Measurements from ENCODE around the gene FAM107B. TPM values are rescaled to one million over a fixed set of nuclear protein-coding genes. Genes with fewer than 3 reads are reported as not detected.

The FAM107B gene
- total and polyA plus RNA-seq, 2 donors (not counting 3 experiments of a cell fraction or from before 2014, with no cell fraction given): 39.2 to 176 TPM

- POLR2A ChIA-PET: interaction anchor here (0.7 kb wide), 1 partner anchor 10 kb away, joined by 3 read pairs; no protein-coding TSS in a partner anchor
- Histone ChIP-seq H3K4me3 (replicated peaks in 1 of 3; ENCODE audit: insufficient read depth in 1 of 3, low read depth in 1 of 3, low read length in 3 of 3) (peak overlapping the region in 1 of 3 experiments; percentile 93), H3K9me3 (replicated peaks; ENCODE audit: control insufficient read depth, insufficient read depth, low read length) (no peaks in the 10 kb centered on the region), H2AFZ (ENCODE audit: low read depth, low read length) (no peak overlapping the region), H3K9me1 (replicated peaks; ENCODE audit: control insufficient read depth, extremely low read depth, insufficient read depth, low read length) (no peaks in the 10 kb centered on the region), H4K20me1 (replicated peaks; ENCODE audit: control insufficient read depth, extremely low read depth, insufficient read depth, low read length) (peaks cover 5% of the 10 kb centered on the region), H3K36me3 (ENCODE audit: control insufficient read depth in 2 of 2, extremely low read depth in 1 of 2, insufficient read depth in 2 of 2, low read length in 2 of 2) (peaks cover 16 to 18% of the 10 kb centered on the region in 2 experiments), H3K4me2 (ENCODE audit: insufficient read depth, low read length) (peak overlapping the region; percentile 98), H3K79me2 (ENCODE audit: control insufficient read depth, insufficient read depth, low read length) (peaks cover 75% of the 10 kb centered on the region), H3K27me3 (ENCODE audit: control insufficient read depth in 2 of 2, insufficient read depth in 2 of 2, low read length in 2 of 2) (no peaks in the 10 kb centered on the region), H3K27ac (ENCODE audit: insufficient read depth, low read depth, low read length) (peak overlapping the region; percentile 16), H3K4me1 (ENCODE audit: control insufficient read depth, extremely low read depth, insufficient read depth, low read length) (peaks cover 27% of the 10 kb centered on the region), H3K9ac (replicated peaks; ENCODE audit: extremely low read depth, insufficient read depth, low read length) (peak overlapping the region; percentile 22)
- intact Hi-C loops (cut with micrococcal nuclease) (loop anchor here (5.0 to 10.0 kb wide), 3 partner anchors 49 to 353 kb away; partner anchors contain the start of genes DCLRE1C and MEIG1), dilution Hi-C loops (cut with MboI; ENCODE audit: extremely low pct_ligation_motif_present, low sequenced_read_pairs) (no loop called here)
- BruUV-seq (replicated peaks): no TSS peak
- CTCF ChIA-PET: interaction anchor here (0.6 to 1.9 kb wide), 6 partner anchors 12 to 238 kb away, joined by 3 to 9 read pairs (median 4); no protein-coding TSS in a partner anchor
- DNase-seq (ENCODE audit: low read depth, low spot score): no peak
- TF ChIP-seq POLR2AphosphoS5 (IDR thresholded peaks at IDR 0.05; ENCODE audit: insufficient read depth, low read depth, low read length): peak; percentile 3
- no peak for TF ChIP-seq GATA2 (IDR thresholded peaks at IDR 0.05; ENCODE audit: insufficient read depth, insufficient read length, low read depth, low read length)
- FAIRE-seq: no peak
Observed at GRCh38 chr10:14601326-14601725, 173.4 kb downstream of the FAM107B start.

GRCh38 chr10:14600065-14600464, 174.6 kb downstream of the FAM107B start:
- FAIRE-seq: no peak
- Histone ChIP-seq H3K9me3 (replicated peaks; ENCODE audit: control insufficient read depth, insufficient read depth, low read length) (no peaks in the 10 kb centered on the region), H4K20me1 (replicated peaks; ENCODE audit: control insufficient read depth, extremely low read depth, insufficient read depth, low read length) (peaks cover 5% of the 10 kb centered on the region), H3K79me2 (ENCODE audit: control insufficient read depth, insufficient read depth, low read length) (peaks cover 88% of the 10 kb centered on the region), H3K4me1 (ENCODE audit: control insufficient read depth, extremely low read depth, insufficient read depth, low read length) (peaks cover 17% of the 10 kb centered on the region), H3K27ac (ENCODE audit: insufficient read depth, low read depth, low read length) (no peak overlapping the region), H3K36me3 (ENCODE audit: control insufficient read depth in 2 of 2, extremely low read depth in 1 of 2, insufficient read depth in 2 of 2, low read length in 2 of 2) (peaks cover 18% of the 10 kb centered on the region in 2 experiments), H3K9me1 (replicated peaks; ENCODE audit: control insufficient read depth, extremely low read depth, insufficient read depth, low read length) (no peaks in the 10 kb centered on the region), H3K4me2 (ENCODE audit: insufficient read depth, low read length) (no peak overlapping the region), H3K4me3 (replicated peaks in 1 of 3; ENCODE audit: insufficient read depth in 1 of 3, low read depth in 1 of 3, low read length in 3 of 3) (no peak overlapping the region), H3K9ac (replicated peaks; ENCODE audit: extremely low read depth, insufficient read depth, low read length) (no peak overlapping the region), H3K27me3 (ENCODE audit: control insufficient read depth in 2 of 2, insufficient read depth in 2 of 2, low read length in 2 of 2) (no peaks in the 10 kb centered on the region), H2AFZ (ENCODE audit: low read depth, low read length) (no peak overlapping the region)
- TF ChIP-seq FOS (IDR thresholded peaks at IDR 0.05; ENCODE audit: borderline replicate concordance, insufficient read depth, low read length) (no peak), JUN (IDR thresholded peaks at IDR 0.05; ENCODE audit: borderline replicate concordance, insufficient read depth, insufficient read length, low read depth) (no peak), POLR2A (IDR thresholded peaks at IDR 0.05; ENCODE audit: low read depth, low read length) (no peak), MAX (IDR thresholded peaks at IDR 0.05; ENCODE audit: insufficient read depth, insufficient read length) (no peak), GATA2 (IDR thresholded peaks at IDR 0.05; ENCODE audit: insufficient read depth, insufficient read length, low read depth, low read length) (no peak), CTCF (IDR thresholded peaks at IDR 0.05; ENCODE audit: extremely low read depth in 1 of 2, insufficient read depth in 1 of 2, low read depth in 1 of 2, low read length in 2 of 2) (no peak), POLR2AphosphoS5 (IDR thresholded peaks at IDR 0.05; ENCODE audit: insufficient read depth, low read depth, low read length) (no peak), MYC (IDR thresholded peaks at IDR 0.05; ENCODE audit: low read depth, low read length) (no peak)
- no peak for DNase-seq (ENCODE audit: low read depth, low spot score)
- dilution Hi-C loops (cut with MboI; ENCODE audit: extremely low pct_ligation_motif_present, low sequenced_read_pairs): no loop called here
- intact Hi-C loops (cut with micrococcal nuclease): loop anchor here (5.0 to 10.0 kb wide), 3 partner anchors 48 to 355 kb away; partner anchors contain the start of genes DCLRE1C and MEIG1
- CTCF ChIA-PET: interaction anchor here (0.9 to 1.9 kb wide), 5 partner anchors 10 to 223 kb away, joined by 3 to 9 read pairs (median 4); no protein-coding TSS in a partner anchor
- POLR2A ChIA-PET: interaction anchor here (0.7 kb wide), 1 partner anchor 10 kb away, joined by 4 read pairs; no protein-coding TSS in a partner anchor
- no TSS peak for BruUV-seq (replicated peaks)

Measured in endothelial cell of umbilical vein (primary cell).